ENCODE data around the gene SPRED3.
"Not testable (repeated sequence)": the region's sequence is repeated elsewhere in the genome, so short reads cannot be mapped to it uniquely, and the experiment has no call there.

SPRED3 gene

GRCh38 chr19:38388349-38389100 lies at the start of gene SPRED3:
Gene SPRED3 (plus strand): TSS chr19:38388697. CDS start chr19:38390303, 1,606 bp downstream.
- DNase-seq (ENCODE audit: extremely low spot score, insufficient read length, low read depth) (no peak), FAIRE-seq (no peak)

- DNase-seq (ENCODE audit: extremely low spot score, insufficient read length, low read depth); FAIRE-seq: not testable (repeated sequence)
These were observed 49.5 kb upstream of the SPRED3 start for GRCh38 chr19:38339011-38339410.

GRCh38 chr19:38340927-38341326 lies 47.6 kb upstream of the SPRED3 start:
- FAIRE-seq (no peak), DNase-seq (ENCODE audit: extremely low spot score, insufficient read length, low read depth) (no peak)

- DNase-seq (ENCODE audit: extremely low spot score, insufficient read length, low read depth) (no peak), FAIRE-seq (no peak)
These were observed 41.7 kb upstream of the SPRED3 start for GRCh38 chr19:38346837-38347236.

DNA sequence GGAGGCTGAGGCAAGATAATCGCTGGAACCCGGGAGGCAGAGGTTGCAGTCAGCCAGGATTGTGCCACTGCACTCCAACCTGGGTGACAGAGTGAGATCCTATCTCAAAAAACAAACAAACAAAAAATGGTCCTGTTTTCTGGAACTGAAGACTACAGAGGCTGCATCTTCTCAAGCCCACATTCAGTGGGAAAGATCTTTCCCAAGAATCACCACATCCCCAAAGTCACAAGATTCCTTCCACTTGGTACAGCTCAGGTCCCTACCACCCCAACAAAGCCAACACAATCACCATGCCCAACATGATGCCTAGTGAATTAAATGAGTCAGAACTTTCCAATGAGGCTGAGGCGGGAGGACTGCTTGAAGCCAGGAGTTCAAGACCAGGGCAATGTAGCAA lies 37.6 kb upstream of the SPRED3 start:
- DNase-seq (ENCODE audit: extremely low spot score, insufficient read length, low read depth) = no peak

GRCh38 chr19:38351865-38352395 lies 36.6 kb upstream of the SPRED3 start:
- FAIRE-seq (no peak), DNase-seq (ENCODE audit: extremely low spot score, insufficient read length, low read depth) (no peak)

More for the DNA sequence above, 37.6 kb upstream of the SPRED3 start:
- no peak for FAIRE-seq

GRCh38 chr19:38352611-38353010 lies 35.9 kb upstream of the SPRED3 start:
- DNase-seq (ENCODE audit: extremely low spot score, insufficient read length, low read depth) = no peak
- no peak for FAIRE-seq

- no peak for FAIRE-seq
- no peak for DNase-seq (ENCODE audit: extremely low spot score, insufficient read length, low read depth)
These were observed 32.5 kb upstream of the SPRED3 start for GRCh38 chr19:38355728-38356725.

GRCh38 chr19:38358071-38358470 lies 30.4 kb upstream of the SPRED3 start:
- no peak for DNase-seq (ENCODE audit: extremely low spot score, insufficient read length, low read depth)
- no peak for FAIRE-seq

DNA sequence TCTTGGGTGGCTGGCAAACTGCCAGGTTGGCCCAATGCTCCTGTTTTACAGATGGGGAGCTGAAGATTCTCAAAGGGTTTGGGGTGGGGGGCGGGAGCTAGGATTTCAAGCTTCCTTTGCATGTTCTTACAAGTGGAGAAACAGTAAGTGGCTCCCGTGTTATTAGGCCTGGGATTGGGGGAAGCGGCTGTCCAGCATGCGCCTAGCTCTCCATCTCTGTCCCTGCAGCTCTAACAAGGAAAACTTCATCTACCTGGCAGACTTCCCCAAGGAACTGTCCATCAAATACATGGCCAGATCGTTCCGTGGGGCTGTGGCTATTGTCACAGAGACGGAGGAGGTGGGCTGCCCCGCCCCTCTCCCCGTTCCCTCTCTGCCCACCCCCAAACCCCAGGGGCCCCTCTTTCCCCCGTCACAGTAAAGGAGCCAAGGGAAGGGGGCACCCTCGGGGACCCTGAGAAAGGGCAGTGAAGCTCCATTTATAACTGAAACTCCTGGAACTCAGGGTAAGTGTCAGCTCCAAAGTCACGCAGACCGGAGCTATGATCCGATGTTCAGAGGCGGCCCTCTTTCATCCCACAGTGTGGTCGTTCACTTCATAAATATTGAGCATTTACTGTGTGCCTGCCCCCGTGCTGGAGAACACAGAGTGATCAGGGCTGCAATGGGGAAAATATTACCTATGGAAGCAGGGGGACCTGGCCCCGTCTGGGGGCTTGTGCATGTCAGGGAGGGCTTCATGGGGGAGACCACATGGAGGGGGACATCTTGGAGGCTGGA lies 29.1 kb upstream of the SPRED3 start:
- FAIRE-seq = no peak
- DNase-seq (ENCODE audit: extremely low spot score, insufficient read length, low read depth) = no peak

DNA sequence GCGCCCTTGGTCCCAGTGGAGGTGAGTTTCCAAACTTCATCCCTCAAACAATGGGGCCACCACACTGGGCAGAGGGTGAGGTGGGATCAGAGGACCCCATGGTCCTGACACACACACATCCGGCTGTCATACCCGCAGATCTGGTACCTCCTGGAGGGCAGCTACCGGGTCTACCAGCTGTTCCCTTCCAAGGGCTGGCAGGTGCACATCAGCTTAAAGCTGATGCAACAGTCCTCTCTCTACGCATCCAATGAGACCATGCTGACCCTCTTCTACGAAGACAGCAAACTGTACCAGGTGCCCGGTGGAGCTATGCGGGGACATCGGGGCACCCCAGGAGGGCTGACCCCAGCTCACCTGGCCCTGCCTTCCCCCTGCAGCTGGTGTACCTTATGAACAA lies 28.1 kb upstream of the SPRED3 start:
- FAIRE-seq = no peak
- DNase-seq (ENCODE audit: extremely low spot score, insufficient read length, low read depth) = no peak

DNA sequence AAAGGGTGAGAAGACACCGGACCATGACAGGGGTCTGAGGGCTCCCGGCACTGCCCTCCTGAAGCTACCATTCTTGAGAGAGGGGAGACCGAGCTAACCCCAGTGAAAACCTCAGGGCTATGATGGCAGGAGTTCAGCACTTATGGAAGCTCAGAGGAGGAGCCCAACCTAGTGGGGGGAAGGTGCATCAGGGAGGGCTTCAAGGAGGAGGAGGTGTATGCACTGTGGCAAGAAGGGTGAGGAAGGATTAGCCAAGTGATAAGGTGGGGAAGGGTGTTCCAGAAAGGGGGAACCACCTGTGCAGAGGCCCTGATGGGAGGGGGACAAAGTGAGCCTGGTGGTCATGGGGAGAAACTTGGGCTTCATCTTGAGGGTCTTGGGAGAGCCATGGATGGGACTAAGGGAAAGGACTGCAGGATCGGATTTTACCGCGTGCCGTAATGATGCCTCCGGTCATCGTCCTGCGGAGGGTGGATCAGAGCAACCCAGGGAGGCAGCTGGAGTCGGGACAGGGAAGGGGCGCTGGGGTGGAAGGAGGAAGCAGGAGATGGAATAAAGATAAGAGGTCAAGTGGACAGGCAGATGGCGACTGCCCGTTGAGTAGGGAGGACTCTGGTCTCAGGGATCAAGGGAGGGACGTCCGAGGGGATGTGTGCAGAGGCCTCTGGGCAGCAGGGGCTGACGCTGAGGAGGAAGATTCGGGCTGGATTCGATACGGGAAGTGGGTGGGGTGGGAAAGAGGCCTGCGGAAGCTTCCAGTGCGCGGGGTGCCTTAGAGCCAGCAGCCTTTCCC lies 27.5 kb upstream of the SPRED3 start:
- FAIRE-seq (no peak), DNase-seq (ENCODE audit: extremely low spot score, insufficient read length, low read depth) (no peak)

DNA sequence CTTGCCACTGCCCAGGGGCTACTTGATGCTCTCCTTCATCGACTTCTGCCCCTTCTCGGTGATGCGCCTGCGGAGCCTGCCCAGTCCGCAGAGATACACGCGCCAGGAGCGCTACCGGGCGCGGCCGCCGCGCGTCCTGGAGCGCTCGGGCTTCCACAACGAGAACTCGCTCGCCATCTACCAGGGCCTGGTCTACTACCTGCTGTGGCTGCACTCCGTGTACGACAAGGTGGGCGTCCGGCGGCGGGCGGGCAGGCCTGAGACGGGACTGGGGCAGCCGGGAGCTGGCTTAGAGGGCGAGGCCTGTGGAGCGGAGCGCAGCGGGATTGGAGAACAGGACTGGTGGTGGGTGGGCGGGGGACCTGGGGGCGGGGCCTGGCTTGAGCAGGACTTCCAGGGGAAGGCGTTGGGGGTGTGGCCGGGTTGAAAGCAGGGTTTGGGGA lies 26.8 kb upstream of the SPRED3 start:
- no peak for FAIRE-seq
- no peak for DNase-seq (ENCODE audit: extremely low spot score, insufficient read length, low read depth)

DNA sequence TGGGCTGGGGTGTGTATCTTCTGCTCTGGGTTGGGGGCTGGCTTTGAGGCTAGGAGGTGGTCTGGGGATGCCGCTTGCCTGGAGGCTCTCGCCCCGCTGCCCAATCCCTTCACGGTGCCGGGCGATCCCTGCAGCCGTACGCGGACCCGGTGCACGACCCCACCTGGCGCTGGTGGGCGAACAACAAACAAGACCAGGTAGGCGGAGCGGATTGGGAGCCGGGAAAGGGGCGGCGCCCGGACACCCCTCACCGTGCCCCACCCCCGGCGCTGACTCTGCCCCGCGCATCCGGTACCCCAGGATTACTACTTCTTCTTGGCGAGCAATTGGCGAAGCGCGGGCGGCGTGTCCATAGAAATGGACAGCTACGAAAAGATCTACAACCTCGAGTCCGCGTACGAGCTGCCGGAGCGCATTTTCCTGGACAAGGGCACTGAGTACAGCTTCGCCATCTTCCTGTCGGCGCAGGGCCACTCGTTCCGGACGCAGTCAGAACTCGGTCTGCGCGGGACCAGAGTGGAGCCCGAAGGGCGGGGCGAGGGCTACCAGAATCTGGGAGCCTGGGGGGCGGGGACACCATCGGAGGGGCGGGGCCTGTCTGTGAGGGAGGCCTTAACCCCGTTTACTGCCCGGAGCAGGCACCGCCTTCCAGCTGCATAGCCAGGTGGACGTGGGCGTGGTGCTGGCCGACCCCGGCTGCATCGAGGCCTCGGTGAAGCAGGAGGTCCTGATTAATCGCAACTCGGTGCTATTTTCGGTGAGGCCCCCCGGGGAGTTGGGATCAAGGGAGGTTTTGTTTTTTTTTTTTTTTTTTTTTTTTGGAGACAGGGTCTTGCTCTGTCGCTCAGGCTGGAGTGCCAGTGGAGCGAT lies 26.2 kb upstream of the SPRED3 start:
- DNase-seq (ENCODE audit: extremely low spot score, insufficient read length, low read depth) (no peak), FAIRE-seq (peak; percentile 9)

GRCh38 chr19:38362946-38363688 lies 25.4 kb upstream of the SPRED3 start:
- FAIRE-seq; DNase-seq (ENCODE audit: extremely low spot score, insufficient read length, low read depth): not testable (repeated sequence)

DNA sequence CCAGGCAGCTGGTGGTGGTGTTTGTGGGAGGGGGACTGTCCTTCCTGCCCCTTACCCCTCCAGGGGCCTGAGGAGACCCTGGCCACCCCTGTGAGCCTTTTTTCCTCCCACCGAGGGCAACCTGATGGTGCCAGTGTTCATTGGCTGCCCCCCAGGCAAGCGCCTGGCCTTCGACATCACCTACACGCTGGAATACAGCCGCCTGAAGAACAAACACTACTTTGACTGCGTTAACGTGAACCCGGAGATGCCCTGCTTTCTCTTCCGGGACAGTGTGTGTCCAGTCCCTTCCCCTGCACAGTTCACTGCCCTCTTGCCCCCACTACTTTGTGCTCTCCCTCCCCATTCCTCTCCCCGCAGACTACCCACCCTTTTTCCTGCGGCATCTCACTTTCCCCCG lies 21.5 kb upstream of the SPRED3 start:
- DNase-seq (ENCODE audit: extremely low spot score, insufficient read length, low read depth) (no peak), FAIRE-seq (no peak)

DNA sequence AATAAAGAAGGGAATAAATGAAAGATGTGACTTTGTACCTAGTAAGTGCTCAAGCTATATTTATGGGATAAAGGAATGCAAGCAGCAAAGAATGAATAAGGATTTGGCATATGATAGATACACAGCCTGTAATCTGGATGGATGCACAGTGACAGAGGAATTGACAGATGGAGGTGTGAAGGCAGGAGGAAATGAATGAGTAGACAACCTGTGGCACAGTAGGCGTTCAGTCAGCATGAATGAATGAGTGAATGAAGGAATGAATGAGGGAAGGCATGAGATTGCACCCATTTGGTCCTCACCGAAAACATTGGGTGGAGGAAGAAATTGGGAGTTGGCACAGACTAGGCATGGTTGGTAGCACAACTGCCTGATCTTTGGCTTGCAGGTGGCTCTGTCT lies 18.9 kb upstream of the SPRED3 start:
- FAIRE-seq (no peak), DNase-seq (ENCODE audit: extremely low spot score, insufficient read length, low read depth) (no peak)

All from GM18507 (cell line).